Measurements from ENCODE around the gene VIPAS39. TPM values are rescaled to one million over a fixed set of nuclear protein-coding genes. Genes with fewer than 3 reads are reported as not detected.
A peak's percentile ranks its signal among the peaks of the same experiment; 100 is the strongest.

Gene VIPAS39
- total and polyA plus RNA-seq, 9 of the 15 experiments (the other 6 are each of a cell fraction or from before 2014, with no cell fraction given) = 5.7 to 25.6 (median 9.9) TPM

DNA sequence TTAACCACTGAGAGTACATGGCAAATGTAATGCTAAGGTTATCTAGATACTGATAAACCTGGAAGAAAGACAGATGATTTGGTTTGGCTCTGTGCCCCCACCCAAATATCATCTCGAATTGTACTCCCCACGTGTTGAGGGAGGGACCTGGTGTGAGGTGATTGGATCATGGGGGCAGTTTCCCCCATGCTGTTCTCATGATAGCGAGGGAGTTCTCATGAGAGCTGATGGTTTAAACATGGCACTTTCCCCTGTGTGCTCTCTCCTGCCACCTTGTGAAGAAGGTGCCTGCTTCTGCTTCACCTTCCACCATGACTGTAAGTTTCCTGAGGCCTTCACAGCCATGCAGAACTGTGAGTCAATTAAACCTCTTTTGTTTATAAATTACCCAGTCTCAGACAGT, 48.3 kb downstream of the VIPAS39 start (continued):
- TF ChIP-seq MEIS2 (IDR thresholded peaks at IDR 0.05; ENCODE audit: partially characterized antibody) (peak; percentile 3), ZNF263 (CRISPR knock-in tag; IDR thresholded peaks at IDR 0.05; ENCODE audit: borderline replicate concordance) (no peak), ELF4 (CRISPR knock-in tag; IDR thresholded peaks at IDR 0.05) (no peak), EP400 (IDR thresholded peaks at IDR 0.05) (0 out of 2 replicates have a peak, but pooled peaks have one; percentile 20), NR2F6 (CRISPR knock-in tag; IDR thresholded peaks at IDR 0.05) (no peak), ZFP36 (IDR thresholded peaks at IDR 0.05; ENCODE audit: low read depth, low read length, partially characterized antibody) (no peak), PTTG1 (tag; IDR thresholded peaks at IDR 0.05; ENCODE audit: low read depth) (no peak), CCAR2 (IDR thresholded peaks at IDR 0.05; ENCODE audit: low read depth, low read length) (no peak), ASH1L (IDR thresholded peaks at IDR 0.05; ENCODE audit: borderline replicate concordance, low read depth, partially characterized antibody) (no peak), KLF6 (CRISPR knock-in tag; IDR thresholded peaks at IDR 0.05; ENCODE audit: borderline replicate concordance) (no peak), KDM2B (CRISPR knock-in tag; IDR thresholded peaks at IDR 0.05) (no peak), ZNF134 (CRISPR knock-in tag; conservative IDR thresholded peaks at IDR 0.05) (no peak), CHD2 (IDR thresholded peaks at IDR 0.05; ENCODE audit: low read depth, low read length) (peak; percentile 29; the same call in 1 of the 2 replicates), FOXJ2 (tag; IDR thresholded peaks at IDR 0.05) (no peak), HDAC6 (IDR thresholded peaks at IDR 0.05; ENCODE audit: low read depth, low read length) (no peak)
- TF ChIP-seq, protein P1, sequence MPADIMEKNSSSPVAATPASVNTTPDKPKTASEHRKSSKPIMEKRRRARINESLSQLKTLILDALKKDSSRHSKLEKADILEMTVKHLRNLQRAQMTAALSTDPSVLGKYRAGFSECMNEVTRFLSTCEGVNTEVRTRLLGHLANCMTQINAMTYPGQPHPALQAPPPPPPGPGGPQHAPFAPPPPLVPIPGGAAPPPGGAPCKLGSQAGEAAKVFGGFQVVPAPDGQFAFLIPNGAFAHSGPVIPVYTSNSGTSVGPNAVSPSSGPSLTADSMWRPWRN (IDR thresholded peaks at IDR 0.05; ENCODE audit: low read depth) = no peak
- TF ChIP-seq, protein P2, sequence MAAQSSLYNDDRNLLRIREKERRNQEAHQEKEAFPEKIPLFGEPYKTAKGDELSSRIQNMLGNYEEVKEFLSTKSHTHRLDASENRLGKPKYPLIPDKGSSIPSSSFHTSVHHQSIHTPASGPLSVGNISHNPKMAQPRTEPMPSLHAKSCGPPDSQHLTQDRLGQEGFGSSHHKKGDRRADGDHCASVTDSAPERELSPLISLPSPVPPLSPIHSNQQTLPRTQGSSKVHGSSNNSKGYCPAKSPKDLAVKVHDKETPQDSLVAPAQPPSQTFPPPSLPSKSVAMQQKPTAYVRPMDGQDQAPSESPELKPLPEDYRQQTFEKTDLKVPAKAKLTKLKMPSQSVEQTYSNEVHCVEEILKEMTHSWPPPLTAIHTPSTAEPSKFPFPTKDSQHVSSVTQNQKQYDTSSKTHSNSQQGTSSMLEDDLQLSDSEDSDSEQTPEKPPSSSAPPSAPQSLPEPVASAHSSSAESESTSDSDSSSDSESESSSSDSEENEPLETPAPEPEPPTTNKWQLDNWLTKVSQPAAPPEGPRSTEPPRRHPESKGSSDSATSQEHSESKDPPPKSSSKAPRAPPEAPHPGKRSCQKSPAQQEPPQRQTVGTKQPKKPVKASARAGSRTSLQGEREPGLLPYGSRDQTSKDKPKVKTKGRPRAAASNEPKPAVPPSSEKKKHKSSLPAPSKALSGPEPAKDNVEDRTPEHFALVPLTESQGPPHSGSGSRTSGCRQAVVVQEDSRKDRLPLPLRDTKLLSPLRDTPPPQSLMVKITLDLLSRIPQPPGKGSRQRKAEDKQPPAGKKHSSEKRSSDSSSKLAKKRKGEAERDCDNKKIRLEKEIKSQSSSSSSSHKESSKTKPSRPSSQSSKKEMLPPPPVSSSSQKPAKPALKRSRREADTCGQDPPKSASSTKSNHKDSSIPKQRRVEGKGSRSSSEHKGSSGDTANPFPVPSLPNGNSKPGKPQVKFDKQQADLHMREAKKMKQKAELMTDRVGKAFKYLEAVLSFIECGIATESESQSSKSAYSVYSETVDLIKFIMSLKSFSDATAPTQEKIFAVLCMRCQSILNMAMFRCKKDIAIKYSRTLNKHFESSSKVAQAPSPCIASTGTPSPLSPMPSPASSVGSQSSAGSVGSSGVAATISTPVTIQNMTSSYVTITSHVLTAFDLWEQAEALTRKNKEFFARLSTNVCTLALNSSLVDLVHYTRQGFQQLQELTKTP (IDR thresholded peaks at IDR 0.05; ENCODE audit: low read depth in 1 of 2, partially characterized antibody in 2 of 2) = no peak
- TF ChIP-seq, protein P3, sequence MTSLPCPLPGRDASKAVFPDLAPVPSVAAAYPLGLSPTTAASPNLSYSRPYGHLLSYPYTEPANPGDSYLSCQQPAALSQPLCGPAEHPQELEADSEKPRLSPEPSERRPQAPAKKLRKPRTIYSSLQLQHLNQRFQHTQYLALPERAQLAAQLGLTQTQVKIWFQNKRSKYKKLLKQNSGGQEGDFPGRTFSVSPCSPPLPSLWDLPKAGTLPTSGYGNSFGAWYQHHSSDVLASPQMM (CRISPR knock-in tag; IDR thresholded peaks at IDR 0.05) = no peak
- TF ChIP-seq, protein P4, sequence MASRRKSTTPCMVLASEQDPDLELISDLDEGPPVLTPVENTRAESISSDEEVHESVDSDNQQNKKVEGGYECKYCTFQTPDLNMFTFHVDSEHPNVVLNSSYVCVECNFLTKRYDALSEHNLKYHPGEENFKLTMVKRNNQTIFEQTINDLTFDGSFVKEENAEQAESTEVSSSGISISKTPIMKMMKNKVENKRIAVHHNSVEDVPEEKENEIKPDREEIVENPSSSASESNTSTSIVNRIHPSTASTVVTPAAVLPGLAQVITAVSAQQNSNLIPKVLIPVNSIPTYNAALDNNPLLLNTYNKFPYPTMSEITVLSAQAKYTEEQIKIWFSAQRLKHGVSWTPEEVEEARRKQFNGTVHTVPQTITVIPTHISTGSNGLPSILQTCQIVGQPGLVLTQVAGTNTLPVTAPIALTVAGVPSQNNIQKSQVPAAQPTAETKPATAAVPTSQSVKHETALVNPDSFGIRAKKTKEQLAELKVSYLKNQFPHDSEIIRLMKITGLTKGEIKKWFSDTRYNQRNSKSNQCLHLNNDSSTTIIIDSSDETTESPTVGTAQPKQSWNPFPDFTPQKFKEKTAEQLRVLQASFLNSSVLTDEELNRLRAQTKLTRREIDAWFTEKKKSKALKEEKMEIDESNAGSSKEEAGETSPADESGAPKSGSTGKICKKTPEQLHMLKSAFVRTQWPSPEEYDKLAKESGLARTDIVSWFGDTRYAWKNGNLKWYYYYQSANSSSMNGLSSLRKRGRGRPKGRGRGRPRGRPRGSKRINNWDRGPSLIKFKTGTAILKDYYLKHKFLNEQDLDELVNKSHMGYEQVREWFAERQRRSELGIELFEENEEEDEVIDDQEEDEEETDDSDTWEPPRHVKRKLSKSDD (conservative IDR thresholded peaks at IDR 0.05; ENCODE audit: low read length) = no peak
- TF ChIP-seq, protein P5, sequence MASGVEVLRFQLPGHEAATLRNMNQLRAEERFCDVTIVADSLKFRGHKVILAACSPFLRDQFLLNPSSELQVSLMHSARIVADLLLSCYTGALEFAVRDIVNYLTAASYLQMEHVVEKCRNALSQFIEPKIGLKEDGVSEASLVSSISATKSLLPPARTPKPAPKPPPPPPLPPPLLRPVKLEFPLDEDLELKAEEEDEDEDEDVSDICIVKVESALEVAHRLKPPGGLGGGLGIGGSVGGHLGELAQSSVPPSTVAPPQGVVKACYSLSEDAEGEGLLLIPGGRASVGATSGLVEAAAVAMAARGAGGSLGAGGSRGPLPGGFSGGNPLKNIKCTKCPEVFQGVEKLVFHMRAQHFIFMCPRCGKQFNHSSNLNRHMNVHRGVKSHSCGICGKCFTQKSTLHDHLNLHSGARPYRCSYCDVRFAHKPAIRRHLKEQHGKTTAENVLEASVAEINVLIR (CRISPR knock-in tag; IDR thresholded peaks at IDR 0.05) = no peak
